HepG2 (cell line): ENCODE results near the gene NIFK. TPM values are rescaled to one million over a fixed set of nuclear protein-coding genes. Genes with fewer than 3 reads are reported as not detected.

Source experiments
- CBX5 ChIP-seq: sonication (generic); formaldehyde crosslinking; IDR thresholded peaks from 2 replicates; pipeline ENCODE4 v1.4.0; 2020; ENCODE audit warnings: missing genetic modification reagents, borderline replicate concordance
- HNRNPK ChIP-seq: fragments of 200-400 bp; formaldehyde crosslinking; IDR thresholded peaks from 2 replicates; pipeline ENCODE4 v1.6.1; 2018; ENCODE audit warnings: low read length, low read depth, moderate library complexity, mild to moderate bottlenecking; ENCODE audit not compliant: poor library complexity, severe bottlenecking
- RBM39 ChIP-seq: fragments of 200-400 bp; formaldehyde crosslinking; IDR thresholded peaks from one replicate; pipeline ENCODE4 v1.6.1; 2018; ENCODE audit warnings: antibody characterized with exemption, mild to moderate bottlenecking, low read depth, low read length; ENCODE audit not compliant: poor library complexity, severe bottlenecking
- SMAD1 ChIP-seq: sonication (generic); formaldehyde crosslinking; IDR thresholded peaks from 2 replicates; pipeline ENCODE4 v1.4.0; 2020; ENCODE audit warnings: missing genetic modification reagents, low read depth, mild to moderate bottlenecking, borderline replicate concordance
- SOX5 ChIP-seq: IDR thresholded peaks from 2 replicates; pipeline ENCODE4 v1.6.1; 2016; ENCODE audit warnings: borderline replicate concordance
- ZBTB38 ChIP-seq: sonication (generic); formaldehyde crosslinking; IDR thresholded peaks from 2 replicates; pipeline ENCODE4 v1.5.1; 2020; ENCODE audit warnings: mild to moderate bottlenecking, missing genetic modification reagents
- ZFX ChIP-seq: sonication (generic); formaldehyde crosslinking; IDR thresholded peaks from 2 replicates; pipeline ENCODE4 v1.4.0; 2020; ENCODE audit warnings: mild to moderate bottlenecking, low read depth, missing genetic modification reagents, moderate library complexity
- polyA plus RNA-seq, 8 experiments: library from polyadenylated mRNA; depleted of rRNA in 3 of 8; stranded (reverse) in 7 of 8; unstranded in 1 of 8; fragments of >200 nt; fragmentation: Illumina TruSeq in 4 of 8; extraction: Trizol in 4 of 8; gene quantifications; 2 replicates each; pipeline versions ENCODE4 v1.2.1 to v1.2.3, GENCODE V29; 2011 to 2016; ENCODE audit warnings: low read depth in 4 of 8, missing spikeins in 1 of 8, mixed read lengths in 1 of 8; ENCODE audit not compliant: insufficient read depth in 1 of 8
- total RNA-seq, 5 experiments: library from RNA; depleted of rRNA; stranded (reverse); fragments of >200 nt; fragmentation: Illumina TruSeq; extraction: Trizol; gene quantifications; 2 replicates each; pipeline ENCODE4 v1.2.3, GENCODE V29; 2016; ENCODE audit warnings: low read depth in 1 of 5
- TF ChIP-seq, protein P1 (sequence below): sonication (generic); formaldehyde crosslinking; IDR thresholded peaks from 2 replicates; pipeline ENCODE4 v1.5.1; 2020; ENCODE audit warnings: mild to moderate bottlenecking, missing genetic modification reagents, borderline replicate concordance

Gene NIFK
- total and polyA plus RNA-seq, 2 of the 13 experiments (the other 11 are each of a cell fraction or from before 2014, with no cell fraction given), result 19.6 to 105 TPM

DNA sequence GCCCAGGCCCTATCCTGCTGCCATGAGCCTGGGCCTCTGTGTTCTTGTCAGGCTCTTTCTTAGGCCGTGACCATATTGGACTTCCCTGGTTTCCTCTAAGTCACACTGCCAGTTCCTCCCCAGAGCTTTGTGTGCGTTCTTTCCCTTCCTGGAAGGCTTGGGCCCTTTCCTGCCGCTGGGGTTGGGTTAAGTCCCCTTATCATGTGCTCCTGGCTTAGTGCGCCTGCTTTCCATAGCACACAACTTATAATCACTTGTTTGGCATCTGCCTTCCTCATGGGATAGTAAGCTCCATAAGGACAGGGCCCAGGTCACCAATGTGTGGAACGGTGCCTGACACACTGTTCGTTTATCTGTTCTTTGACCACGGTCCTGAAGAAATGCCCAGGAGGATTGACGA lies 31.3 kb downstream of the NIFK start (continued):
- TF ChIP-seq, protein P1, sequence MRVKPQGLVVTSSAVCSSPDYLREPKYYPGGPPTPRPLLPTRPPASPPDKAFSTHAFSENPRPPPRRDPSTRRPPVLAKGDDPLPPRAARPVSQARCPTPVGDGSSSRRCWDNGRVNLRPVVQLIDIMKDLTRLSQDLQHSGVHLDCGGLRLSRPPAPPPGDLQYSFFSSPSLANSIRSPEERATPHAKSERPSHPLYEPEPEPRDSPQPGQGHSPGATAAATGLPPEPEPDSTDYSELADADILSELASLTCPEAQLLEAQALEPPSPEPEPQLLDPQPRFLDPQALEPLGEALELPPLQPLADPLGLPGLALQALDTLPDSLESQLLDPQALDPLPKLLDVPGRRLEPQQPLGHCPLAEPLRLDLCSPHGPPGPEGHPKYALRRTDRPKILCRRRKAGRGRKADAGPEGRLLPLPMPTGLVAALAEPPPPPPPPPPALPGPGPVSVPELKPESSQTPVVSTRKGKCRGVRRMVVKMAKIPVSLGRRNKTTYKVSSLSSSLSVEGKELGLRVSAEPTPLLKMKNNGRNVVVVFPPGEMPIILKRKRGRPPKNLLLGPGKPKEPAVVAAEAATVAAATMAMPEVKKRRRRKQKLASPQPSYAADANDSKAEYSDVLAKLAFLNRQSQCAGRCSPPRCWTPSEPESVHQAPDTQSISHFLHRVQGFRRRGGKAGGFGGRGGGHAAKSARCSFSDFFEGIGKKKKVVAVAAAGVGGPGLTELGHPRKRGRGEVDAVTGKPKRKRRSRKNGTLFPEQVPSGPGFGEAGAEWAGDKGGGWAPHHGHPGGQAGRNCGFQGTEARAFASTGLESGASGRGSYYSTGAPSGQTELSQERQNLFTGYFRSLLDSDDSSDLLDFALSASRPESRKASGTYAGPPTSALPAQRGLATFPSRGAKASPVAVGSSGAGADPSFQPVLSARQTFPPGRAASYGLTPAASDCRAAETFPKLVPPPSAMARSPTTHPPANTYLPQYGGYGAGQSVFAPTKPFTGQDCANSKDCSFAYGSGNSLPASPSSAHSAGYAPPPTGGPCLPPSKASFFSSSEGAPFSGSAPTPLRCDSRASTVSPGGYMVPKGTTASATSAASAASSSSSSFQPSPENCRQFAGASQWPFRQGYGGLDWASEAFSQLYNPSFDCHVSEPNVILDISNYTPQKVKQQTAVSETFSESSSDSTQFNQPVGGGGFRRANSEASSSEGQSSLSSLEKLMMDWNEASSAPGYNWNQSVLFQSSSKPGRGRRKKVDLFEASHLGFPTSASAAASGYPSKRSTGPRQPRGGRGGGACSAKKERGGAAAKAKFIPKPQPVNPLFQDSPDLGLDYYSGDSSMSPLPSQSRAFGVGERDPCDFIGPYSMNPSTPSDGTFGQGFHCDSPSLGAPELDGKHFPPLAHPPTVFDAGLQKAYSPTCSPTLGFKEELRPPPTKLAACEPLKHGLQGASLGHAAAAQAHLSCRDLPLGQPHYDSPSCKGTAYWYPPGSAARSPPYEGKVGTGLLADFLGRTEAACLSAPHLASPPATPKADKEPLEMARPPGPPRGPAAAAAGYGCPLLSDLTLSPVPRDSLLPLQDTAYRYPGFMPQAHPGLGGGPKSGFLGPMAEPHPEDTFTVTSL (CRISPR knock-in tag), result no peak
- TF ChIP-seq SOX5 (CRISPR knock-in tag) (no peak), CBX5 (CRISPR knock-in tag) (no peak), ZBTB38 (CRISPR knock-in tag) (0 out of 2 replicates have a peak, but pooled peaks have one; percentile 49), HNRNPK (no peak), RBM39 (no peak), ZFX (0 out of 2 replicates have a peak, but pooled peaks have one; percentile 19), SMAD1 (CRISPR knock-in tag) (0 out of 2 replicates have a peak, but pooled peaks have one; percentile 56)
